Measurements from ENCODE around the gene TMEM81. TPM values are rescaled to one million over a fixed set of nuclear protein-coding genes. Genes with fewer than 3 reads are reported as not detected.

TMEM81 gene
- polyA plus RNA-seq, 1 donor (not counting 4 experiments of a cell fraction or from before 2014, with no cell fraction given): 1.4 TPM

- Histone ChIP-seq H2AFZ (ENCODE audit: control insufficient read depth, low read length) (no peak overlapping the region), H3K9me3 (ENCODE audit: control insufficient read depth, low read depth, low read length) (no peaks in the 10 kb centered on the region), H3K9ac (ENCODE audit: control insufficient read depth, extremely low read depth, insufficient read depth, low read length) (no peak overlapping the region), H3K27ac (ENCODE audit: control insufficient read depth, insufficient read depth, low read length) (no peak overlapping the region), H3K4me1 (ENCODE audit: control insufficient read depth, extremely low read depth, insufficient read depth, low read length) (no peaks in the 10 kb centered on the region), H3K27me3 (ENCODE audit: control insufficient read depth, extremely low read depth, insufficient read depth, low read length) (peaks cover 79% of the 10 kb centered on the region), H3K9me1 (ENCODE audit: control insufficient read depth, extremely low read depth, insufficient read depth, low read length) (no peaks in the 10 kb centered on the region), H3K4me3 (ENCODE audit: control insufficient read depth in 2 of 3, extremely low read depth in 1 of 3, insufficient read depth in 2 of 3, low read depth in 1 of 3, low read length in 3 of 3) (no peak overlapping the region), H3K36me3 (ENCODE audit: control insufficient read depth in 2 of 2, extremely low read depth in 1 of 2, insufficient read depth in 2 of 2, low read length in 2 of 2) (no peaks in the 10 kb centered on the region), H4K20me1 (ENCODE audit: control insufficient read depth, extremely low read depth, insufficient read depth, low read length) (no peaks in the 10 kb centered on the region), H3K4me2 (ENCODE audit: control insufficient read depth, extremely low read depth, insufficient read depth, low read depth, low read length) (no peak overlapping the region), H3K79me2 (ENCODE audit: control insufficient read depth, insufficient read depth, low read length) (no peaks in the 10 kb centered on the region)
- dilution Hi-C loops (cut with MboI; ENCODE audit: extremely low pct_ligation_motif_present, low sequenced_read_pairs): no loop called here
- no peak for DNase-seq (ENCODE audit: low read depth, low spot score)
- TF ChIP-seq CTCF (optimal IDR thresholded peaks at IDR 0.05 in 1 of 3, IDR thresholded peaks at IDR 0.05 in 1 of 3, conservative IDR thresholded peaks at IDR 0.05 in 1 of 3; ENCODE audit: extremely low read depth in 1 of 3, insufficient read depth in 2 of 3, low read length in 3 of 3) (no peak), EZH2 (IDR thresholded peaks at IDR 0.05; ENCODE audit: low read length) (no peak)
- no peak for FAIRE-seq
Measured at GRCh38 chr1:205043866-205044265, 40.4 kb downstream of the TMEM81 start.

DNA sequence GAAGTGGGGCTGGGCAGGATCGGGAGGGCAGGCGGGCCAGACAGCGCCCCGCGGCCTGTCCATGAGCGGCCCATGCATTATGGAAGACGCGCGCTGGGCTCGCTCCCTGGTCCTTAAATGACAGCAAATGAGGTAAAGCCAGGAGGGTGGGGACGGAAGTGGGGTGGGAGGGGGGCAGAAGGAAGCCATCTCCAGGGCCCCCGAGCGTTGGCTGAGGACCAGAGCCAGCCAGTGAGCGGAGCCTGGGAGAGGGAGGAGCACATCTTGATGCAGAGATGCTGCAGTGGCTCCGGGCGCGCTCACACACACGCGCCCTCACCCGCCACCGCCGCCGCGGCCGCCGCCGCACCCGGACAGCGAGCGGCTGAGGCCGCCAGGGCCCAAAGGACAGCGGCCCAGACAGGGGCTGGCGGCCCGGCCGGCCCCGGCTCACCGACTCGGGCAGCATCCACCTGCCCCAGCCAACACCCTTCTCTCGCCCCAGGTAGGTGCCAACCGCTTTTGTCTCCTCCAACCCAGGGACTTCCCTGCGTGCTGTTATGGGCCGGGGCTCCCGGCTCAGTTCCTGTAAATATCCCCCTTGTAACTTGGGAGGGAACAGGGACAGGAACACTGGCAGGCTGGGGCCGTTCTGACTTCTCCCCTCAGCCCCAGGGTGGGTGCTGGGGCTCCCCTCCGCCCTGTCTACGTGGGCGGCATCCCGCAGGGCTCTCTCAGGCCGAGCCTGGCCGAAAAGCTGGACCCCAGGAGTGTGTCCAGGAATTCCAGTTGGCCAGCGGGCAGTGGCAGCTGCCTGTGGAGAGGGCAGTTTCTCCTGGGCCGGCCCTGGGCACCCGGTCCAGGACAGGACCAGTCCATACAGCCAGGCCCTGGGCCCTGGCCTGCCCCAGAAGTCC is 41.1 kb downstream of the TMEM81 start, which contains the start of gene CNTN2:
Gene CNTN2 (plus strand): TSS at position 302 of the 896 bp plus-strand sequence. CDS start 9,974 bp downstream, outside the sequence.
- no peak within 1 kb of the TSS for H3K27ac ChIP-seq (ENCODE audit: control insufficient read depth, insufficient read depth, low read length)
- H3K27me3 ChIP-seq (ENCODE audit: control insufficient read depth, extremely low read depth, insufficient read depth, low read length): peaks cover 76% of the 10 kb centered on the region
- FAIRE-seq: no peak
- no peak within 1 kb of the TSS for H3K4me3 ChIP-seq (ENCODE audit: control insufficient read depth in 2 of 3, extremely low read depth in 1 of 3, insufficient read depth in 2 of 3, low read depth in 1 of 3, low read length in 3 of 3)
- no peak within 1 kb of the TSS for H3K9ac ChIP-seq (ENCODE audit: control insufficient read depth, extremely low read depth, insufficient read depth, low read length)
- no peaks in the 10 kb centered on the region for H3K9me1 ChIP-seq (ENCODE audit: control insufficient read depth, extremely low read depth, insufficient read depth, low read length)
- H3K79me2 ChIP-seq (ENCODE audit: control insufficient read depth, insufficient read depth, low read length): no peaks in the 10 kb centered on the region
- no peaks in the 10 kb centered on the region for H4K20me1 ChIP-seq (ENCODE audit: control insufficient read depth, extremely low read depth, insufficient read depth, low read length)
- no peaks in the 10 kb centered on the region for H3K36me3 ChIP-seq (ENCODE audit: control insufficient read depth in 2 of 2, extremely low read depth in 1 of 2, insufficient read depth in 2 of 2, low read length in 2 of 2)
- DNase-seq (ENCODE audit: low read depth, low spot score): no peak
- no peaks in the 10 kb centered on the region for H3K4me1 ChIP-seq (ENCODE audit: control insufficient read depth, extremely low read depth, insufficient read depth, low read length)
- TF ChIP-seq EZH2 (IDR thresholded peaks at IDR 0.05; ENCODE audit: low read length) (no peak), CTCF (optimal IDR thresholded peaks at IDR 0.05 in 1 of 3, IDR thresholded peaks at IDR 0.05 in 1 of 3, conservative IDR thresholded peaks at IDR 0.05 in 1 of 3; ENCODE audit: extremely low read depth in 1 of 3, insufficient read depth in 2 of 3, low read length in 3 of 3) (no peak)
- no peaks in the 10 kb centered on the region for H3K9me3 ChIP-seq (ENCODE audit: control insufficient read depth, low read depth, low read length)
- H2AFZ ChIP-seq (ENCODE audit: control insufficient read depth, low read length): no peak within 1 kb of the TSS
- H3K4me2 ChIP-seq (ENCODE audit: control insufficient read depth, extremely low read depth, insufficient read depth, low read depth, low read length): no peak within 1 kb of the TSS
- dilution Hi-C loops (cut with MboI; ENCODE audit: extremely low pct_ligation_motif_present, low sequenced_read_pairs): no loop called here

Data from keratinocyte (primary cell).